Measurements from ENCODE around the gene FMN2.

DNA sequence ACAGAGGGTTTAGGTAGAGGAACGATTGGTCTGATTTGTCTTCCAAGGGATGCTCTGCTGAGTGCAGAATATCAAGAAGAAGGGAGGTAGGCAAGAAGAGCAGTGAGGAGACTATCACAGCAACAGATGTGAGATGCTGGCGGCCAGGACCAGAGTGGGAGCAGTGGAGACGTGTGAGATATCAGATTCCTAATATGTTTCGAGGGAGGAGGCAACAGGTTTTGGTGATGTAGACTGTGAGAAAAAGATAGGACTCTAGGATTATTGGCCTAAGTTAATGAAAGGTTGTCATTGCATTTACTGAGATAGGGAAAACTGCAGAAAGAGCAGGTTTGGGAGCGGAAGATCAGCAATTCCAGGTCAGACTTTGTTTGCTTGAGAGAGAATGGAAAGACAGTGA is 182.9 kb downstream of the FMN2 start:
- TF ChIP-seq CTCF (IDR thresholded peaks at IDR 0.05; ENCODE audit: insufficient read depth, low read length, poor library complexity, severe bottlenecking) (no peak), EZH2phosphoT487 (conservative IDR thresholded peaks at IDR 0.05; ENCODE audit: low read length) (no peak)

All from SU-DHL-6 (cell line).